ENCODE data around the gene REEP2.
A peak's percentile ranks its signal among the peaks of the same experiment; 100 is the strongest.
"Not testable (repeated sequence)": the region's sequence is repeated elsewhere in the genome, so short reads cannot be mapped to it uniquely, and the experiment has no call there.

Gene REEP2

DNA sequence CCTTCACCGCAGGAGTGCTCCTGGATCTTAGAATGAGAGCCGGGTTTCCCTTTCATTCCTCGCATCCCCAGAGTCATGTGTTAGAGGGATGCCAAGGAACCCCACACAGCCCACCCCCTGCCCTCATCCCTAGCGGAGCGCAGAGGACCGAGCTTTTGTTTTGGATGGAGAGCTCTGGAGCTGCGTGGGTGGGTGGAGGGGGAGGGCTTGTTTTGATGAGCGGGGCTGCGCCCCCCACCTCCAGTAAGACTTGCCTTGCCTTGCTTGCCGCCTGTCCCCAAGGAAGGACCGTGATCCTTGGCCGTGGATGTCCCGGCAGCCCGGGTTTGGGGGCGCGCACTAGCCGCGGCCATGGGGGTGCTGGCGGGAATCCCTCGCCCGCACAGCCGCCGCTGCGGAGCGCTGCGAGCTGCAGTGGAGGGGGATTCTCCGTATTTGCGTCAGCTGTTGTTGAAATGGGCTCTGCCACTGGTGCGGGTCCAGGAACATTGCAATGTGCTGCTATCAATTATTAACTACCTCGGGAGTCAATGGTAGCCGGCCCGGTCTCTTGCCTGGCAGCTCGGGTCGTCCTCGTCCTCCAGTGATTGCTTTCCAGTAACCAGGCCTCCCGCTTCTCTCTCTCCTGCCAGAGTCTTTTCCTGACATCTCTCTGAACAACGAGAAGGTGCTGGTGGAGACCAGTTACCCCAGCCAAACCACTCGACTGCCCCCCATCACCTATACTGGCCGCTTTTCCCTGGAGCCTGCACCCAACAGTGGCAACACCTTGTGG lies 27.5 kb downstream of the REEP2 start:
- DNase-seq (ENCODE audit: low spot score): no peak

DNA sequence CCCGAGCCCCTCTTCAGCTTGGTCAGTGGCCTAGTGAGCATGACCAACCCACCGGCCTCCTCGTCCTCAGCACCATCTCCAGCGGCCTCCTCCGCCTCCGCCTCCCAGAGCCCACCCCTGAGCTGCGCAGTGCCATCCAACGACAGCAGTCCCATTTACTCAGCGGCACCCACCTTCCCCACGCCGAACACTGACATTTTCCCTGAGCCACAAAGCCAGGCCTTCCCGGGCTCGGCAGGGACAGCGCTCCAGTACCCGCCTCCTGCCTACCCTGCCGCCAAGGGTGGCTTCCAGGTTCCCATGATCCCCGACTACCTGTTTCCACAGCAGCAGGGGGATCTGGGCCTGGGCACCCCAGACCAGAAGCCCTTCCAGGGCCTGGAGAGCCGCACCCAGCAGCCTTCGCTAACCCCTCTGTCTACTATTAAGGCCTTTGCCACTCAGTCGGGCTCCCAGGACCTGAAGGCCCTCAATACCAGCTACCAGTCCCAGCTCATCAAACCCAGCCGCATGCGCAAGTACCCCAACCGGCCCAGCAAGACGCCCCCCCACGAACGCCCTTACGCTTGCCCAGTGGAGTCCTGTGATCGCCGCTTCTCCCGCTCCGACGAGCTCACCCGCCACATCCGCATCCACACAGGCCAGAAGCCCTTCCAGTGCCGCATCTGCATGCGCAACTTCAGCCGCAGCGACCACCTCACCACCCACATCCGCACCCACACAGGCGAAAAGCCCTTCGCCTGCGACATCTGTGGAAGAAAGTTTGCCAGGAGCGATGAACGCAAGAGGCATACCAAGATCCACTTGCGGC lies 28.2 kb downstream of the REEP2 start:
- peak; percentile 58 for DNase-seq (ENCODE audit: low spot score)

DNA sequence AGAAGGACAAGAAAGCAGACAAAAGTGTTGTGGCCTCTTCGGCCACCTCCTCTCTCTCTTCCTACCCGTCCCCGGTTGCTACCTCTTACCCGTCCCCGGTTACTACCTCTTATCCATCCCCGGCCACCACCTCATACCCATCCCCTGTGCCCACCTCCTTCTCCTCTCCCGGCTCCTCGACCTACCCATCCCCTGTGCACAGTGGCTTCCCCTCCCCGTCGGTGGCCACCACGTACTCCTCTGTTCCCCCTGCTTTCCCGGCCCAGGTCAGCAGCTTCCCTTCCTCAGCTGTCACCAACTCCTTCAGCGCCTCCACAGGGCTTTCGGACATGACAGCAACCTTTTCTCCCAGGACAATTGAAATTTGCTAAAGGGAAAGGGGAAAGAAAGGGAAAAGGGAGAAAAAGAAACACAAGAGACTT lies 28.9 kb downstream of the REEP2 start:
- DNase-seq (ENCODE audit: low spot score): peak; percentile 56

DNA sequence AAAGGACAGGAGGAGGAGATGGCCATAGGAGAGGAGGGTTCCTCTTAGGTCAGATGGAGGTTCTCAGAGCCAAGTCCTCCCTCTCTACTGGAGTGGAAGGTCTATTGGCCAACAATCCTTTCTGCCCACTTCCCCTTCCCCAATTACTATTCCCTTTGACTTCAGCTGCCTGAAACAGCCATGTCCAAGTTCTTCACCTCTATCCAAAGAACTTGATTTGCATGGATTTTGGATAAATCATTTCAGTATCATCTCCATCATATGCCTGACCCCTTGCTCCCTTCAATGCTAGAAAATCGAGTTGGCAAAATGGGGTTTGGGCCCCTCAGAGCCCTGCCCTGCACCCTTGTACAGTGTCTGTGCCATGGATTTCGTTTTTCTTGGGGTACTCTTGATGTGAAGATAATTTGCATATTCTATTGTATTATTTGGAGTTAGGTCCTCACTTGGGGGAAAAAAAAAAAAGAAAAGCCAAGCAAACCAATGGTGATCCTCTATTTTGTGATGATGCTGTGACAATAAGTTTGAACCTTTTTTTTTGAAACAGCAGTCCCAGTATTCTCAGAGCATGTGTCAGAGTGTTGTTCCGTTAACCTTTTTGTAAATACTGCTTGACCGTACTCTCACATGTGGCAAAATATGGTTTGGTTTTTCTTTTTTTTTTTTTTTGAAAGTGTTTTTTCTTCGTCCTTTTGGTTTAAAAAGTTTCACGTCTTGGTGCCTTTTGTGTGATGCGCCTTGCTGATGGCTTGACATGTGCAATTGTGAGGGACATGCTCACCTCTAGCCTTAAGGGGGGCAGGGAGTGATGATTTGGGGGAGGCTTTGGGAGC lies 29.5 kb downstream of the REEP2 start:
- peak; percentile 47 for DNase-seq (ENCODE audit: low spot score)

DNA sequence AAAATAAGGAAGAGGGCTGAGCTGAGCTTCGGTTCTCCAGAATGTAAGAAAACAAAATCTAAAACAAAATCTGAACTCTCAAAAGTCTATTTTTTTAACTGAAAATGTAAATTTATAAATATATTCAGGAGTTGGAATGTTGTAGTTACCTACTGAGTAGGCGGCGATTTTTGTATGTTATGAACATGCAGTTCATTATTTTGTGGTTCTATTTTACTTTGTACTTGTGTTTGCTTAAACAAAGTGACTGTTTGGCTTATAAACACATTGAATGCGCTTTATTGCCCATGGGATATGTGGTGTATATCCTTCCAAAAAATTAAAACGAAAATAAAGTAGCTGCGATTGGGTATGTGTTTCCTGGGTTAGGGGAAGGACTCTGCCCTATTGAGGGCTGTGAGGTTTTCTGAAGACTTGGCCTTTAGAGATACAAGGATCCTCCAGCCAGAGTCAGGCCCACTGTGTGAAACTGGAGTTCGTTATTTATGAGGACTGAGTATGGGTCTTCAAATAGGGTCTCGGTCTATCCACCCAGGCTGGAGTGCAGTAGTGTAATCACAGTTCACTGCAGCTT lies 30.2 kb downstream of the REEP2 start:
- peak; percentile 61 for DNase-seq (ENCODE audit: low spot score)

DNA sequence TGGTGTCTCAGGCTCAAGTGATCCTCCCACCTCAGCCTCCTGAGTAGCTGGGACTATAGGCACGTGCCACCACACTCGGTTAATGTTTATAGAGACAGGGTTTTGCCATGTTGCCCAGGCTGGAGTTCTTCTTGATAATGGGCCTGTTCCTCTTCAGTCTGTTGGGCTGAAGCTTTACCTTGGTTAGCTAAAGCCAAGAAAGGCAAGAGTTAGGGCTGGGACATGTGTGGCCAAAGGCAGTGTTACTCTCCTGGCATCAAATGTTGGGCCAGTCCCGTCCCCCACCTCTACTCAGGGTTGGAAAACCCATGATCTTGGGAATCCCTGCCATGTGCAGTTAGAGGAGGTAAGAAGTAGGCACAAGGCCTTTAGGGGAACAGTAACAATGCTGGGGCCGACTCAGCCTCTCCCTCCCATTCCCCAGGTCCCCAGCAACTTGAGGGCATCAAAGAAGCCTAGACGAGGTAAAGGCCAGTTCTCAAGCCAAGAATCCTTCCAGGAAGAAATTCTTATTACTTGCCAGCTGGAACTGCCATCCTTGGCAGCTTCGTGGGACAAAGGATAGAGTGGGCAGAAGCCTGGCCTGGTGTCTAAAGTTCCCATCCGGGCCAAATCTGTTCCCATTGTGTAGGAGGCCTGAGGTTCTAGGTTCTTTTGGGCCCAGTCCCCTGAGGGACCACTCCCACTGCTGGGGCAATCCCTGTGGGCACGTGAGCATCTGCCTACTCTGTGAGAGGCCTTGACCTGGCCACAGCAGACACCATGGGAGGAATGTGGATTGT lies 30.9 kb downstream of the REEP2 start:
- no peak for DNase-seq (ENCODE audit: low spot score)

DNA sequence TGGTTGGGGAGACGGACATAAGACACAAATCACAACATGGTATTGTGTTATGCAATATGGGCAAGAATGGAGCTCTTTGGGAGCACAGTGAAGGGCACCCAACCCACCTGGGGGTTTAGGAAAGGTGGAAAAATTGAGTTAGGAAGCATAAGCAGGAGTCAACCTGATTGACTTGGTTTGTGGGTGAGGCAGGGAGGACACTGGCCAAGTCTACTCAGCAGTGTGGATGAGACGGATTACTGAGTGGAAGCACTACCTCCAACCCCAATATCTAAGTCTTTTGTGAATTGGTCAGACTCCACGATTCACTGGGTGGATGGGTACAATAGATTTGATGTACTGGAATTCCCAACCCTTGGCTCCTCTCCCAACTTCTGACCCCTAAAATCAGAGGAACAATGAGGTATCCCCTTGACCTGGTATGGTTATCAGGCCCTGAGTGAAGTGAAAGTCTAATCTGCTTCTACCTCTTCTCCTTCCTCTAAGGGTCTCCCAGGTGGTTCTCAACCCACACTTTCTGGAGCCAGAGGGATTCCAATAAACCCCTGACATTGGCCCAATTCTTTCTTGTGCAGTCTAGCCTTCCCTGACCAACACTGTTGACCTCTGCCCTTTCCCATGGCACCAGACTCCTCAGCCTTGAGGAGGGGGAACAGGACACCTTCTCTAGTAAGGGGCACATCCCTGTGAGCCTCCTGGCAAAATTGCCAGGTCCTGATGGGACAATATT lies 31.6 kb downstream of the REEP2 start:
- DNase-seq (ENCODE audit: low spot score): peak; percentile 16

DNA sequence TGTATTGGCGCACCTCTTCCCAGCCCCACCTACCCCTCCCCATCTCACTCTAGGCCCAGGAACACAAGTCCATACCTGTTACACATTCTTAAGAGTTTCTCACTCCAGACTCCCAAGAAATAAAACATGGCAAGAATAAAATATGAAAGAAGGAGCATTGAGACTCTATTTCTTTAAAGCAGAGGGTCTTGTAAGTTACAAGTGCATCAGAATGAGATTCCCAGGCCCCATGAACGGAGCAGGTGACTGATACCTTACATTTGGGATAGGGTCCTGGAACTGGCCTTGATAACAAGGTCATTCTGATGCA lies 32.1 kb downstream of the REEP2 start:
- DNase-seq (ENCODE audit: low spot score): no peak

DNA sequence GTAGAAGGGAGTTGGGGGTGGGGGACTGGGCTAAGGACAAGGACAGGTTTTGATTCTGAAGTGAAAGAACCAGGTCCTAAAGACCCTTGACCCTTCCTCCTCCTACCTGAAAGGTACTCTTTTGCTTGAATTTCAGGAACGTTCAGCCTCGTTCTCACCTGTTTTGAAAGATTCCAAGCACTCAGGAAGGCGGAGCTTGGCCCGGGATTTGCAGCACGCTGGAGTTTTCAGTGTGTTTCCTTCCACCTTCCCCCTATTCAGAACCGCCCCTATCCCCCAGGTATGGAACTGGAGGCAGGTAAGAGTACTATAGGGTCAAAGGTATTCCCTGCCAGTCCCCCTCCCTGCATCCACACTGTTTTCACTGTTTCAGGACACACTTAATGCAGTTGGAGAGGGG lies 33.5 kb downstream of the REEP2 start:
- no peak for DNase-seq (ENCODE audit: low spot score)

DNA sequence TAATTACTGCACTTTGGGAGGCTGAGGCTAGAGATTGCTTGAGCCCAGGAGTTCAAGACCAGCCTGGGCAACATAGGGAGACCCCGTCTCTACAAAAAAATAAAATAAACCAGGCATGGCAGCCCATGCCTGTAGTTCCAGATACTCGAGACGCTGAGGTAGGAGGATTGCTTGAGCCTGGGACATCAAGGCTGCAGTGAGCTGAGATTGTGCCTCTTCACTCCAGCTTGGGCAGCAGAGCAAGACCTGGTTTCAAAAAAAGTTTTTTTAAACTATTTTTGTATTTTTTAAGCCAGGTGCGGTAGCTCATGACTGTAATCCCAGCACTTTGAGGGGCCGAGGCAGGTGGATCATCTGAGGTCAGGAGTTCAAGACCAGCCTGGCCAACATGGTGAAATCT lies 34.3 kb downstream of the REEP2 start:
- DNase-seq (ENCODE audit: low spot score): not testable (repeated sequence)

DNA sequence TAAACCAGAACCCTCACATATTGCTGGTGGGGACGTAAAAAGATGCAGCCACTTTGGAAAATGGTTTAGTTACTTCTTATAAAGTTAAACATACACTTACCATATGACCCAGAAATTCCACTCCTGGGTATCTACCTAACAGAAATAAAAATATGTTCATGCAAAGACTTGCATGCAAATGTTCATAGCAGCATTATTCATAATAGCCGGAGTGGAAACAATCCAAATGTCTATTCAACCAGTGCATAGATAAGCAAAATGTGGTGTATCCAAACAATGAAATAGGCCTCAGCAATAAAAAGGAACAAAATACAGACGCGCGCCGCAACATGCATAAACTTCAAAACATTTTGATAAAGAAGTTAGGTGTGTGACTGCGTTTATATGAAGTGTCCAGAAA lies 38.1 kb downstream of the REEP2 start:
- no peak for DNase-seq (ENCODE audit: low spot score)

DNA sequence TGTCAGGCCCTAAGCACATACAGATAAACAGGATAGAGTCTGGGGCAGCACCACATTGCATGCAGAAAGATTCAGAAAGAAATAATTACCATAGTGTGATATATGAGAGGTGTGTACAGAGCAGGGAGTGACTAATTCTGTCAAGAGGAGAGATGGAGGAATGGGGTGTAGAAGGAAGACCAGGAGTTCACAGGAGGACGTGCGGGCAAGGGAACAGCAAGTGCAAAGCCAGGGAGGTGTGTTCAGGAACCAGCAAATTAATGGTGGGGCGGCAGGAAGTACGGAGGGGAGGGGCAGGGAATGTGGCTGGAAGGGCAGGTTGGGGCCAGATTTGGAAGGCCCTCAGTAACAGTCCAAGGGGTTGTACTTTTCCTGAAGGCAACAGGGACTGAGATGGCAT lies 43.8 kb downstream of the REEP2 start:
- no peak for DNase-seq (ENCODE audit: low spot score)

DNA sequence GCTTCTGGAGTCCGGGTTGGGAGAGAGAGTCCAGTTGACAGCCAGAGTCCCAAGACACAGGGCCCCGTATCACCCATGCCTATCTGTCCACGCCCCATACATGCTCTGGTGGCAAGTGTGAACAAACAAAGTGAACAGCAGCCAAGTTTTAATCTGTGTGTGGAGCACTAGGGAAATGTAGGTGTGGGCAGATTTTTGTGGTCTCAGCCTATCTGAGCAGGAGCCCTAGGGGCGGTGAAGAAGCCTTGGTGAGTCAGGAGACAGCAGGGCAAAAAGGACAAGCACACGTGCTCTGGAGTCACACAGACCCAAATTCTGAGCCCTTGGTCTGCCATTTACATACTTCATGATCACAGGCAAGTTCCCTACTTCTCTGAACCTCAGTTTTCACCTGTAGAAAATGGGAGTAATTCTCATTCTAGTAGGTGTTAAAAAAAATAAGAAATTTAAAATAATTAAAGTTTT lies 49.7 kb downstream of the REEP2 start:
- peak; percentile 65 for DNase-seq (ENCODE audit: low spot score)

DNA sequence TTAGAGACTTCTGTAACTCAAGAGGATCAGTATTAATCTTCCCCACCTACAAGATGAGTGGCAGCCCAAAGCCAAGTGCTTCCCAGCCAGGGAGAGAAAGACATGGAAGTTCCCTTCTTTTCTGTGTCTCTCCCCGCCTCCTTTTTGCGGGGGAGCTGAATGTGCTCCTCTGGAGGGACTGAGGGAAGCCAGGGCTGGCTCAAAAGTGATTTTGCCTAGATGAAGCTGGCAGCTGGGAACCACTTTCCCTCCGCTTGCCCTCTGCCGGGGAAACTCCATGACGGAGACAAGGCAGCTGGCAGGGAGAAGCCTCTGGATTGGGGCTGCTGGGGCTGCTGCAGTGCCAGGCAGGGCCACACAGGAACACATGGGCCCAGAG lies 50.8 kb downstream of the REEP2 start:
- no peak for DNase-seq (ENCODE audit: low spot score)

DNA sequence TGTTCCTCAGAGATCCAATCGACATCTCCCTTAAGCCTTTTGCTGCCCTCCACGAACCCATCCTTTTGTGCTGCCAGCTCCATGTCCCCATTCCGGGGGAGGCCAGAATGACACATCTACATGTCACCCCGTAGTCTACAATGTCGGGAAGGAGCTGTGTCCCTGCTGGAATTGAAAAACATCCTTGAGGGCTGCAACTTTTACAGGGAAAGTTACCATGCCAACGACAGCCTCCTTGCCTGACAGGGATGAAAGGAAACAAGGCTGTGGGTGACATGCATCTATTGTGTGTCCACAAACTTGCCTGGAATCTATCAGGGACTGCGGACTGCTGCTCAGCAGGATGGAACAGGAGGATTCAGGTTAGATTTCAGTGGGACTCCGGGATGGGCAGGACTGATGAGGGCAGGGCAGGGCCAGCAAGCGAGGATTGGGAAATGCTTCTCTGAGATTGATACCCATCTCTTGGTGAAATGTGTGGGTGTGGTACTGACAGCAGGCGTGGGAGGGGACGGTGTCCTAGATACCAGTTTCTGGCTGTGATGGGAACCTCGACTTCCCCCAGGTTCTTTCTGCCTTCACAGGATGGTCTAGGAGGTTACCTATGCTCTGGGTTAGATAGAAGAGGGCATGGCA lies 51.9 kb downstream of the REEP2 start:
- DNase-seq (ENCODE audit: low spot score): no peak

DNA sequence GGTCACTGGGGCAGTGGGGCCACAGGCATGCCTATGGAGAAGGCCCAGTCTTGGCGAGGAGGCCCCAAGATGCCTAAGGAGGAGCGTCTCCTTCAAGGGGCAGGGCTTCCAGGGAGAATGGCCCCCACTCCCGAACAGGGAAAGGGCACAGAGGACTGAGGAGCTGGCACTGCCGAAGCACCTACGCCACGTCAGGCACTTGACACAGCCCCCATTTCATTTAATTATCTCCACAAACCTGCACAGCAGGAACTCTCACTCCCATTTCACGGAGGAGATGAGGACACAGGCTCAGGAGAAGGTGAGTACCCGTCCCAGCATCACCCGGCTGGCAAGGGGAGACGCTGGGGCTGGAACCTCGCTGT lies 52.4 kb downstream of the REEP2 start:
- no peak for DNase-seq (ENCODE audit: low spot score)

DNA sequence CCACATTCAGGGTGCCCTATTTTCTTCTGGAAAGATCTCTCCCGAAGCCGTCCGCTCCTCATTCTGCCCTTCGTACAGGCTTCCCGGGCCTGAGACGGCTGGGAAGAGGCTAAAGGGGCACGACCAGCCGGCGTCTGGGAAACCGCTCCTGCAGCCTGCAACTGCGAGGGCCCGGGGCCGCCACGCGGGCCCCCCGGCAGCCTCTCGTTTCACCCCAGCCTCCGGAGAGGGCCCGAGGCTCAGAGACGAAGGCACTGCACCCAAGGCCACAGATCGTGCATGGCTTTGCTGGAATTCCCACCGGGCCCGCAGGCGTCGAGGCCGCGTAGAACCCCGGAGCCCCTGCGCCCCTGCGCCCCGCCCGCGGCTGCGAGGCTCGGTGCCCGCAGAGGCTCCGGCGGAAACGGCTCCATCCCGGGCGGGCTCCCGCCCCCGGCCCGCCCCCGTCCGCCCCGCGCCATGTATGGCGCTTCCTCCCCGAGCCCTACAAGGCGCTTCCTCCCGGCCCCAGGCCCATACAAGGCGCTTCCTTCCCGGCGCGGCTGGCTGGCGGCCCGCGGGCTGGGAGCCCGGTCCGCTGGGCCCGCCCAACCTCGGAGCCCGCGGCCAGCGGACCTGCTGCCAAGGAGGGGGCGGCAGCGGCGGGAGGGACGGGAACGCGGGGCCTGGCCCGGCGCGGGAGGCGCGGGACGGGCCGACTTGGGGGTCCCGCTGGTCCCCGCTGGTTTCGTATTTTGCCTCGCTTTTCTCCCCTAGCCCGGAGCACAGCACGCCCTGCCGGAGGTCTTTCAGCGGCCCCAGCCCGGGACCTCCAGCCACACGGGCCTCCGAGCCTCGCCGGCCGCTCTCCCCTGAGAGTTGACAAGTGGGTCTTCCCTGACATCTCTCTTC lies 53.1 kb downstream of the REEP2 start:
- DNase-seq (ENCODE audit: low spot score): peak; percentile 87

DNA sequence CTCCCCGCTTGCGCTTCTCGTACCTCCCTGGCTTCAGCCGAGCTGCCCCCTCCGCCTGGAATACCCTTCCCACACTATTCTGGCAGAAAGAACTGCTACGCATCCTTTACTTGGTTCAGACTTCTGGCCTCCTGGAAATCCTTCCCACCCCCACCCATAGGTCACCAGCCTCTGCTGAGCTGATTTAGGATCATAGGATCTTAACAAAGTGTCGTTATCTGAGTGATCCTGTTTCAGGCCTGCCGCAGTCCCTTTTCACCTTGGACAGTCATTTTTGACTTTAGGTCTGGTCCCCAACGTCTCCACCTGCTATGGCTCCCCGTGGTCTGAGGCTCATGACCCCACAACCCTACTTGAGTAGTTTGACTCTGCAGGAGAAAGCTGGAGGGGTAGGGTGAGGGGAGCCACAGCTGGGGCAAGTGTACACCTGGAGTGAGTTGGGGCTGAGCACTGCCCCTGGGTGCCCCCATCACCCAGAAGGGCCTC lies 53.7 kb downstream of the REEP2 start:
- DNase-seq (ENCODE audit: low spot score): no peak

DNA sequence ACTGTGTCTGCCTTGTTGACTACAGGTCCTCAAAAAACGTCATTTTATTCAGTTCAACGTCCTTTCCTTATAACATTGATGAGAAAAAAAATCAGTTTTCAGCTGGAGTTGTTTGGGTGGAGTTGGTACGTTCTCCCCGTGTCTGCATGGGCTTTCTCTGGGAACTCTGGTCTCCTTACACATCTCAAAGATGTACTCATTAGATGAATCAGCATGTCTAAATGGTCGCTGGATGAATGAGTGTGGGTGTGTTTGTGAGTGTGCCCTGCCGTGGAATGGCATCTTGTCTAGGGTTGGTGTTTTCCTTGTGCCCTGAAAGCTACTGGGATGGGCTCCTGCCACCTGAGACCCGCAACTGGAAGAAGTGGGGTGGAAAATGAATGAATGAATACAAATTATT lies 56.5 kb downstream of the REEP2 start:
- DNase-seq (ENCODE audit: low spot score): no peak

Measured in LoVo (cell line).